K562 (cell line): ENCODE data around the gene SPAG4. TPM values are rescaled to one million over a fixed set of nuclear protein-coding genes. Genes with fewer than 3 reads are reported as not detected.
A peak's percentile ranks its signal among the peaks of the same experiment; 100 is the strongest.

Source experiments
- ATAC-seq: fragments of 200-7000 bp; cut with Tn5 transposase; 3 replicates; pipeline ENCODE4 v1.9.1; 2020; ENCODE audit warnings: moderate library complexity
- BruUV-seq: library from RNA; stranded (reverse); fragments of 400-500 nt; replicated peaks from 2 replicates; lab custom pipeline; 2021; lab: Mats Ljungman, UMichigan
- CTCF ChIA-PET: fragments of 300-600 bp; formaldehyde crosslinking; extraction: SDS; loops from one replicate; lab custom pipeline; 2021; ENCODE audit warnings: low intra/inter-chr PET ratio; lab: Yijun Ruan, JAX
- POLR2A ChIA-PET: fragments of 300-600, 350-650 bp; sonication (Branson Sonifier 250); formaldehyde crosslinking; extraction: SDS; loops from one replicate; lab custom pipeline; 2021; ENCODE audit warnings: antibody characterized with exemption, inconsistent platforms; lab: Yijun Ruan, JAX
- DNase-seq, 4 experiments: peaks; one replicate each; pipeline versions ENCODE4 v3.0.0 to v3.0.0-alpha.2; 2011 to 2018; ENCODE audit warnings: low spot score in 3 of 4, mixed read lengths in 3 of 4; ENCODE audit errors: extremely low read depth in 1 of 4
- FAIRE-seq: peaks from 2 replicates; lab custom pipeline; 2011; peaks lifted over from hg19 to GRCh38; lab: Jason Lieb, UNC
- H2AFZ ChIP-seq: 2 replicates; pipeline ENCODE4 v1.6.0; 2011; ENCODE audit warnings: low read depth, low read length, control low read depth, inconsistent platforms
- H3K27ac ChIP-seq: fragments of 200-600 bp; 3 replicates; pipeline ENCODE4 v1.8.0; 2011; ENCODE audit warnings: low read depth, mild to moderate bottlenecking, control low read depth, inconsistent platforms, low read length, moderate library complexity, mixed read lengths; ENCODE audit errors: extremely low read depth
- H3K27me3 ChIP-seq, 2 experiments: fragments of 300-600 bp in 1 of 2; 2 replicates in 1 of 2; 3 replicates in 1 of 2; pipeline versions ENCODE4 v1.6.0 to v1.8.0; 2011; ENCODE audit warnings: inconsistent platforms in 2 of 2, low read length in 2 of 2, mild to moderate bottlenecking in 1 of 2, mixed read lengths in 1 of 2, moderate library complexity in 1 of 2; ENCODE audit not compliant: control insufficient read depth in 2 of 2, insufficient read depth in 2 of 2
- H3K36me3 ChIP-seq: fragments of 300-600 bp; 3 replicates; pipeline ENCODE4 v1.8.0; 2011; ENCODE audit warnings: mild to moderate bottlenecking, low read length, inconsistent platforms; ENCODE audit not compliant: control insufficient read depth, insufficient read depth
- H3K4me1 ChIP-seq, 2 experiments: fragments of 200-600 bp in 1 of 2; replicated peaks in 1 of 2; 2 replicates in 1 of 2; 3 replicates in 1 of 2; pipeline versions ENCODE4 v1.5.1 to v1.8.0; 2011; ENCODE audit warnings: inconsistent platforms in 2 of 2, low read length in 2 of 2, mild to moderate bottlenecking in 1 of 2, mixed read lengths in 1 of 2, moderate library complexity in 1 of 2; ENCODE audit not compliant: control insufficient read depth in 2 of 2, insufficient read depth in 2 of 2
- H3K4me2 ChIP-seq: 2 replicates; pipeline ENCODE4 v1.6.1; 2011; ENCODE audit warnings: low read length, control low read depth, inconsistent platforms, mixed read lengths; ENCODE audit not compliant: insufficient read depth
- H3K4me3 ChIP-seq: fragments of 200-600 bp; sonication (generic), shearing (Covaris generic); 2 replicates; pipeline ENCODE4 v1.5.1; 2016; ENCODE audit warnings: control low read depth, inconsistent platforms
- H3K79me2 ChIP-seq: fragments of 200-600 bp; 3 replicates; pipeline ENCODE4 v1.8.0; 2011; ENCODE audit warnings: low read length, inconsistent platforms; ENCODE audit not compliant: control insufficient read depth, insufficient read depth
- H3K9ac ChIP-seq, 2 experiments: 2 replicates each; pipeline versions ENCODE4 v1.6.0 to v1.6.1; 2011; ENCODE audit warnings: low read depth in 2 of 2, low read length in 2 of 2, control low read depth in 1 of 2, inconsistent platforms in 1 of 2, mild to moderate bottlenecking in 1 of 2, mixed read lengths in 1 of 2; ENCODE audit not compliant: insufficient read depth in 1 of 2
- H3K9me1 ChIP-seq: one replicate; pipeline ENCODE4 v1.6.0; 2011; ENCODE audit warnings: inconsistent platforms, mild to moderate bottlenecking, low read length, moderate library complexity; ENCODE audit not compliant: control insufficient read depth, insufficient read depth
- H3K9me3 ChIP-seq: replicated peaks from 2 replicates; pipeline ENCODE4 v1.5.1; 2011; ENCODE audit warnings: low read depth, low read length, inconsistent platforms; ENCODE audit not compliant: control insufficient read depth, insufficient read depth
- H4K20me1 ChIP-seq: replicated peaks from 2 replicates; pipeline ENCODE4 v1.6.1; 2011; ENCODE audit warnings: low read length, inconsistent platforms, mixed read lengths; ENCODE audit not compliant: control insufficient read depth, insufficient read depth
- MCM3 ChIP-seq: fragments of 450-650 bp; IDR thresholded peaks from 2 replicates; pipeline ENCODE4 v1.6.1; 2016
- SMAD4 ChIP-seq: fragments of 250-450 bp; sonication (Bioruptor Pico); conservative IDR thresholded peaks from 2 replicates; pipeline ENCODE4 v1.8.0; 2021; ENCODE audit warnings: inconsistent platforms, mild to moderate bottlenecking, moderate library complexity
- ZNF174 ChIP-seq: fragments of 250-450 bp; sonication (Bioruptor Pico); IDR thresholded peaks from 2 replicates; pipeline ENCODE4 v1.4.0; 2020; ENCODE audit warnings: mild to moderate bottlenecking
- ZNF354B ChIP-seq: fragments of 250-450 bp; sonication (Bioruptor Pico); IDR thresholded peaks from 2 replicates; pipeline ENCODE4 v1.4.0; 2020
- ZNF764 ChIP-seq: fragments of 250-450 bp; sonication (Bioruptor Pico); IDR thresholded peaks from 2 replicates; pipeline ENCODE4 v1.4.0; 2020; ENCODE audit warnings: low read depth, mild to moderate bottlenecking, moderate library complexity
- WGBS: fragments of 100-300 bp; shearing (Covaris generic); methylation state at CpG from one replicate; pipeline ENCODE4 v1.1.6; 2016; ENCODE audit warnings: low coverage, mixed read lengths; ENCODE audit not compliant: insufficient coverage; ENCODE audit errors: missing lambda C conversion rate; 5-methylcytosine and 5-hydroxymethylcytosine counted together
- in situ Hi-C: fragments of 300-500 bp; cut with MboI; formaldehyde crosslinking; loops from 4 replicates; pipeline ENCODE4 v1.15.0; 2018; ENCODE audit warnings: inconsistent platforms, mixed read lengths
- intact Hi-C: fragments of 100-400 bp; cut with micrococcal nuclease; formaldehyde crosslinking; loops from 2 replicates; pipeline ENCODE4 v1.14.2; 2022
- polyA plus RNA-seq, 8 experiments: library from polyadenylated mRNA; depleted of rRNA in 4 of 8; stranded (reverse) in 5 of 8; unstranded in 3 of 8; fragments of >200 nt; fragmentation: Nextera tagmentation in 2 of 8; fragmentation: Illumina TruSeq in 1 of 8; extraction: Ambion mirVana in 2 of 8; extraction: Trizol in 1 of 8; gene quantifications; 2 replicates each; pipeline versions ENCODE4 v1.2.1 to v1.2.3, GENCODE V29; 2011 to 2014; ENCODE audit warnings: inconsistent platforms in 1 of 8, missing spikeins in 1 of 8
- total RNA-seq, 7 experiments: library from RNA; depleted of rRNA in 6 of 7; stranded (reverse); fragments of >200 nt in 6 of 7; fragmentation: Illumina TruSeq in 2 of 7; extraction: Trizol in 2 of 7; gene quantifications; 2 replicates each; pipeline versions ENCODE4 v1.2.1 to v1.2.3, GENCODE V29; 2011 to 2021; ENCODE audit warnings: low replicate concordance in 1 of 7
- TF ChIP-seq, protein P1 (sequence below): fragments of 250-450 bp; sonication (Bioruptor Pico); IDR thresholded peaks from 2 replicates; pipeline ENCODE4 v1.8.0; 2021; ENCODE audit warnings: moderate library complexity, mild to moderate bottlenecking, inconsistent platforms
- TF ChIP-seq, protein P2 (sequence below): fragments of 250-450 bp; sonication (Bioruptor Pico); IDR thresholded peaks from 2 replicates; pipeline ENCODE4 v1.4.0; 2020
- TF ChIP-seq, protein P3 (sequence below), 2 experiments: fragments of 450-650 bp; formaldehyde crosslinking in 1 of 2; IDR thresholded peaks; 2 replicates each; pipeline versions ENCODE4 v1.4.0 to v1.6.1; 2014 to 2020; ENCODE audit warnings: mild to moderate bottlenecking in 2 of 2, borderline replicate concordance in 1 of 2, low read depth in 1 of 2
- TF ChIP-seq, protein P4 (sequence below): fragments of 250-450 bp; sonication (Bioruptor Pico); IDR thresholded peaks from 2 replicates; pipeline ENCODE4 v1.5.0; 2022; ENCODE audit warnings: mild to moderate bottlenecking

The SPAG4 gene
- total and polyA plus RNA-seq, 9 of the 15 experiments (the other 6 are each of a cell fraction or from before 2014, with no cell fraction given), result 1.6 to 11.4 (median 4.6) TPM

DNA sequence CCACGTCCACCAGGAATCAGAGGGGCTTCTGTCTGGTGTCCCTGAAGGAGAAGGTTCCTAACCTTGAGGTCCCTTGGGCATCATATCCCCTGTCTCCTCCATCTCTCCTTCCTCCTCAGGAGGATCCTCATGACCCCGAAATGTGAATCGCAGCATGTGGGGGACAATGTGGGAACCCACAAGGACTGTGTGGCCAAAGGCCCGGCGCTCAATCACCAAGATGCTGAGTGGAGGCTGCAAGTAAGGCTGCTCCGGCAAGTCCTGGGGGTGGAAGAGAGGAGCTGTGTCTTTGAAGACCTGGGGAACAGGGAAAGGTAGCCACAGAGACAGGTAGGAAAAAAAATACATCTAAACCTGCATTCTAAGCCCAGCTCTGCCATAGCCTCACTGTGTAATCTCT lies 36.4 kb upstream of the SPAG4 start (continued):
- TF ChIP-seq, protein P1, sequence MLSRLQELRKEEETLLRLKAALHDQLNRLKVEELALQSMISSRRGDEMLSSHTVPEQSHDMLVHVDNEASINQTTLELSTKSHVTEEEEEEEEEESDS (CRISPR knock-in tag), result no peak
- TF ChIP-seq, protein P2, sequence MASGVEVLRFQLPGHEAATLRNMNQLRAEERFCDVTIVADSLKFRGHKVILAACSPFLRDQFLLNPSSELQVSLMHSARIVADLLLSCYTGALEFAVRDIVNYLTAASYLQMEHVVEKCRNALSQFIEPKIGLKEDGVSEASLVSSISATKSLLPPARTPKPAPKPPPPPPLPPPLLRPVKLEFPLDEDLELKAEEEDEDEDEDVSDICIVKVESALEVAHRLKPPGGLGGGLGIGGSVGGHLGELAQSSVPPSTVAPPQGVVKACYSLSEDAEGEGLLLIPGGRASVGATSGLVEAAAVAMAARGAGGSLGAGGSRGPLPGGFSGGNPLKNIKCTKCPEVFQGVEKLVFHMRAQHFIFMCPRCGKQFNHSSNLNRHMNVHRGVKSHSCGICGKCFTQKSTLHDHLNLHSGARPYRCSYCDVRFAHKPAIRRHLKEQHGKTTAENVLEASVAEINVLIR, result no peak

DNA sequence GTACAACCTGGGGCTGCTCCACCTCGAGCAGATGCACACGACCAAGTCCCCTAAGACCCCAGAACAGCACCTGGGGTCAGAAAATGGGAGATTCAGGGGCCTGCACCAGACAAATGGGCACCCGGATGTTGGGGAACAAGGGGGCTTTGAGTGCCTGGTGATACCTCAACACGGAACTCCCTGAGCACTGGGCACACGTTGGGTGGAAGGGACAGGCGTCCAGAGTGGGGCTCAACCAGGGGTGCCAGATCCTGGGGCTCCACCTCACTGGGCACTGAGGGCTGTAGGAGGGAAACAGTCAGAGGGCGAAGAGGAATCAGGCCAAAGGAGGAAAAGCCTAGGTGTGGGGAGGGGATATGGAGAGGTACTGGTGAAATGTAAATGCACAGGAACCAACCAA lies 33.5 kb upstream of the SPAG4 start:
- intact Hi-C loops (no loop called here), in situ Hi-C loops (no loop called here)
- Histone ChIP-seq H3K4me2 (no peak overlapping the region), H3K4me3 (no peak overlapping the region), H3K4me1 (peaks cover 0 to 5% of the 10 kb centered on the region in 2 experiments; a peak in 3 of 5 replicates), H3K27ac (no peak overlapping the region), H3K9me3 (no peaks in the 10 kb centered on the region), H3K9me1 (no peaks in the 10 kb centered on the region), H4K20me1 (no peaks in the 10 kb centered on the region), H3K36me3 (no peaks in the 10 kb centered on the region), H3K79me2 (no peaks in the 10 kb centered on the region), H3K27me3 (no peaks in the 10 kb centered on the region; a peak in 2 of 5 replicates), H3K9ac (no peak overlapping the region), H2AFZ (no peak overlapping the region)
- ChIA-PET POLR2A (interaction anchor here (0.5 to 0.9 kb wide), 4 partner anchors 12 to 276 kb away, joined by 3 to 5 read pairs (median 4); no protein-coding TSS in a partner anchor), CTCF (no interaction called here)
- ATAC-seq (no peak), FAIRE-seq (no peak), DNase-seq (peak in 1 of 4 experiments; percentile 2)
- no TSS peak for BruUV-seq
- WGBS, result 21% methylated on average over 7 of the region's 7 CpGs
- TF ChIP-seq ZNF354B (CRISPR knock-in tag), result no peak
- no peak for TF ChIP-seq SMAD4 (CRISPR knock-in tag)
- no peak for TF ChIP-seq ZNF174 (CRISPR knock-in tag)
- TF ChIP-seq ZNF764 (CRISPR knock-in tag), result no peak
- TF ChIP-seq, protein P3, sequence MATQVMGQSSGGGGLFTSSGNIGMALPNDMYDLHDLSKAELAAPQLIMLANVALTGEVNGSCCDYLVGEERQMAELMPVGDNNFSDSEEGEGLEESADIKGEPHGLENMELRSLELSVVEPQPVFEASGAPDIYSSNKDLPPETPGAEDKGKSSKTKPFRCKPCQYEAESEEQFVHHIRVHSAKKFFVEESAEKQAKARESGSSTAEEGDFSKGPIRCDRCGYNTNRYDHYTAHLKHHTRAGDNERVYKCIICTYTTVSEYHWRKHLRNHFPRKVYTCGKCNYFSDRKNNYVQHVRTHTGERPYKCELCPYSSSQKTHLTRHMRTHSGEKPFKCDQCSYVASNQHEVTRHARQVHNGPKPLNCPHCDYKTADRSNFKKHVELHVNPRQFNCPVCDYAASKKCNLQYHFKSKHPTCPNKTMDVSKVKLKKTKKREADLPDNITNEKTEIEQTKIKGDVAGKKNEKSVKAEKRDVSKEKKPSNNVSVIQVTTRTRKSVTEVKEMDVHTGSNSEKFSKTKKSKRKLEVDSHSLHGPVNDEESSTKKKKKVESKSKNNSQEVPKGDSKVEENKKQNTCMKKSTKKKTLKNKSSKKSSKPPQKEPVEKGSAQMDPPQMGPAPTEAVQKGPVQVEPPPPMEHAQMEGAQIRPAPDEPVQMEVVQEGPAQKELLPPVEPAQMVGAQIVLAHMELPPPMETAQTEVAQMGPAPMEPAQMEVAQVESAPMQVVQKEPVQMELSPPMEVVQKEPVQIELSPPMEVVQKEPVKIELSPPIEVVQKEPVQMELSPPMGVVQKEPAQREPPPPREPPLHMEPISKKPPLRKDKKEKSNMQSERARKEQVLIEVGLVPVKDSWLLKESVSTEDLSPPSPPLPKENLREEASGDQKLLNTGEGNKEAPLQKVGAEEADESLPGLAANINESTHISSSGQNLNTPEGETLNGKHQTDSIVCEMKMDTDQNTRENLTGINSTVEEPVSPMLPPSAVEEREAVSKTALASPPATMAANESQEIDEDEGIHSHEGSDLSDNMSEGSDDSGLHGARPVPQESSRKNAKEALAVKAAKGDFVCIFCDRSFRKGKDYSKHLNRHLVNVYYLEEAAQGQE (IDR thresholded peaks at IDR 0.05; ENCODE audit: borderline replicate concordance), result no peak
- TF ChIP-seq, protein P3 (CRISPR knock-in tag; IDR thresholded peaks at IDR 0.05; ENCODE audit: low read depth), result no peak
- no peak for TF ChIP-seq MCM3
- TF ChIP-seq, protein P4, sequence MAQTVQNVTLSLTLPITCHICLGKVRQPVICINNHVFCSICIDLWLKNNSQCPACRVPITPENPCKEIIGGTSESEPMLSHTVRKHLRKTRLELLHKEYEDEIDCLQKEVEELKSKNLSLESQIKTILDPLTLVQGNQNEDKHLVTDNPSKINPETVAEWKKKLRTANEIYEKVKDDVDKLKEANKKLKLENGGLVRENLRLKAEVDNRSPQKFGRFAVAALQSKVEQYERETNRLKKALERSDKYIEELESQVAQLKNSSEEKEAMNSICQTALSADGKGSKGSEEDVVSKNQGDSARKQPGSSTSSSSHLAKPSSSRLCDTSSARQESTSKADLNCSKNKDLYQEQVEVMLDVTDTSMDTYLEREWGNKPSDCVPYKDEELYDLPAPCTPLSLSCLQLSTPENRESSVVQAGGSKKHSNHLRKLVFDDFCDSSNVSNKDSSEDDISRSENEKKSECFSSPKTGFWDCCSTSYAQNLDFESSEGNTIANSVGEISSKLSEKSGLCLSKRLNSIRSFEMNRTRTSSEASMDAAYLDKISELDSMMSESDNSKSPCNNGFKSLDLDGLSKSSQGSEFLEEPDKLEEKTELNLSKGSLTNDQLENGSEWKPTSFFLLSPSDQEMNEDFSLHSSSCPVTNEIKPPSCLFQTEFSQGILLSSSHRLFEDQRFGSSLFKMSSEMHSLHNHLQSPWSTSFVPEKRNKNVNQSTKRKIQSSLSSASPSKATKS, result no peak
